ENCODE data around the gene DEPP1. TPM values are rescaled to one million over a fixed set of nuclear protein-coding genes. Genes with fewer than 3 reads are reported as not detected.
A peak's percentile ranks its signal among the peaks of the same experiment; 100 is the strongest.

Gene DEPP1
- total and polyA plus RNA-seq, 2 of the 13 experiments (the other 11 are each of a cell fraction or from before 2014, with no cell fraction given) = 14.8 to 270 TPM

DNA sequence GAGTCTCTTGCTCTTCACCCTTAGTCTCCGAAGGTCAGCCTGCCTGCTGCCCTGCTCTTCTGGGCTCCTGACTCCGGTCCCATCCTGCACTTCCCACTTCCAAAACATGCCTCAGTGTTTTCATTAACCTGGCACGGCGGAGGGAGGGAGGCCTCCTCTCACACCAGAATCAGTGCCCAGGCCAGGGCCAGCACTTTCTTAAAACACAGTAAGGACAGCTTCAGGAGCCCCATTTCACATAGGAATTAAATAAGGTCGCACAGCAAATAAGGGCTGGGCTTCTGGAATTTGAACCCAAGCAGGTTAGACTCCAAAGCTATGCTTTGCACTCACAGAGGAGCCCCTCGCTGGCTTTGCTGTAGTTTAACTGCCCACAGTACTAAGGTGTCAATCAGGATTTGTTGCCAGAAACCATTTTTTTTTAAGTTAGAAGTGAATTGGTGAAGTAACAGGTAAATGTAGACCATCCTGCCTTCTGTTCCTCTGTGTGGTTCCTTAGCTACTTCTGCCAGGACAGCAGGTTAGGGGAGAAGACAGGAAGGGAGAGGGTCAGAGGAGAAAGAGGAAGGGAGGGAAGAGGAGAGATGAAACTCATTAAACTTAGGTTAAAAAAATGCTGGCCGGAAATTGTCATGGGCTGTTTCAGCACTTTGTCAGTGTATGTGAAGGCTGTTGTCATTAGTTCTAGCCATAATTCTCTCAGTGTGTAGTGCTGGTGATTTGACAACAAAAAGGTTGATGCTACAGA, 18.0 kb downstream of the DEPP1 start:
- in situ Hi-C loops (cut with HindIII; ENCODE audit: extremely low pct_ligation_motif_present, low pct_unique_long_range_greater_than_20kb) (loop anchor here (25.0 kb wide), 1 partner anchor 1548 kb away; the partner anchor contains the start of gene HNRNPF), intact Hi-C loops (cut with micrococcal nuclease; ENCODE audit: unreplicated experiment) (loop anchor here (2.0 kb wide), 1 partner anchor 14 kb away; no protein-coding TSS in a partner anchor)
- H3K9ac ChIP-seq (ENCODE audit: insufficient read depth, low read depth, low read length) = peak overlapping the region; percentile 80
- H3K27ac ChIP-seq (ENCODE audit: extremely low read length, insufficient read depth, low read length) = peak overlapping the region; percentile 80
- POLR2A ChIA-PET = interaction anchor here (1.2 to 13.2 kb wide), 8 partner anchors 8 to 34 kb away, joined by 3 to 407 read pairs (median 36); partner anchors contain the start of gene DEPP1
- peaks cover 0 to 6% of the 10 kb centered on the region in 2 experiments; a peak in 2 of 5 replicates for H3K36me3 ChIP-seq (replicated peaks in 1 of 2; ENCODE audit: control insufficient read depth in 1 of 2, insufficient read depth in 2 of 2, low read length in 2 of 2)
- peak; percentile 52 for DNase-seq (ENCODE audit: low spot score)
- ATAC-seq = peak; percentile 4; the same call in 2 of the 3 replicates
- no peaks in the 10 kb centered on the region; a peak in 1 of 5 replicates for H3K27me3 ChIP-seq (ENCODE audit: control insufficient read depth in 1 of 2, insufficient read depth in 2 of 2, low read length in 2 of 2)
- CTCF ChIA-PET (ENCODE audit: low intra/inter-chr PET ratio, low total read pairs) = interaction anchor here (1.2 to 1.5 kb wide), 2 partner anchors 14 to 28 kb away, joined by 4 to 5 read pairs; no protein-coding TSS in a partner anchor
- H3K79me2 ChIP-seq (ENCODE audit: insufficient read depth, low read length) = peaks cover 63% of the 10 kb centered on the region
- no peak overlapping the region for H2AFZ ChIP-seq (ENCODE audit: low read length)
- no peaks in the 10 kb centered on the region for H3K9me3 ChIP-seq (ENCODE audit: low read length)
- WGBS (ENCODE audit: low lambda C conversion rate) = 1% methylated on average over 7 of the region's 7 CpGs
- peaks cover 4% of the 10 kb centered on the region; the same call in 1 of the 2 replicates for H4K20me1 ChIP-seq (ENCODE audit: insufficient read depth, low read length)
- peak overlapping the region; percentile 95 for H3K4me2 ChIP-seq (ENCODE audit: low read depth, low read length)
- peak overlapping the region; percentile 82 to 85 (median 84) for H3K4me3 ChIP-seq (replicated peaks in 1 of 3; ENCODE audit: insufficient read depth in 1 of 3, low read depth in 2 of 3, low read length in 3 of 3)
- BruUV-seq (replicated peaks) = no TSS peak
- peaks cover 74% of the 10 kb centered on the region for H3K4me1 ChIP-seq (ENCODE audit: insufficient read depth, low read length)
- FAIRE-seq = no peak
- TF ChIP-seq, protein P1, sequence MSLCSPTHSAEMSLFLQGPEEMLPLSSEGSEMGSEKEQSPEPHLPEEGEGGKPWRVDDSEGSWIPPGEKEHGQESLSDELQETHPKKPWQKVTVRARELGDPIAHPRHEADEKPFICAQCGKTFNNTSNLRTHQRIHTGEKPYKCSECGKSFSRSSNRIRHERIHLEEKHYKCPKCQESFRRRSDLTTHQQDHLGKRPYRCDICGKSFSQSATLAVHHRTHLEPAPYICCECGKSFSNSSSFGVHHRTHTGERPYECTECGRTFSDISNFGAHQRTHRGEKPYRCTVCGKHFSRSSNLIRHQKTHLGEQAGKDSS (CRISPR knock-in tag; IDR thresholded peaks at IDR 0.05; ENCODE audit: borderline replicate concordance, low read depth) = no peak
- TF ChIP-seq SIN3A (IDR thresholded peaks at IDR 0.05; ENCODE audit: borderline replicate concordance, low read depth, low read length) (0 out of 2 replicates have a peak, but pooled peaks have one; percentile 44), ZNF790 (CRISPR knock-in tag; IDR thresholded peaks at IDR 0.05; ENCODE audit: borderline replicate concordance) (no peak), TAF15 (IDR thresholded peaks at IDR 0.05; ENCODE audit: low read depth, low read length, poor library complexity, severe bottlenecking) (no peak), ZBTB7B (CRISPR knock-in tag; IDR thresholded peaks at IDR 0.05) (peak; percentile 21; the same call in 1 of the 2 replicates), ZNF317 (CRISPR knock-in tag; IDR thresholded peaks at IDR 0.05) (no peak), ZNF747 (CRISPR knock-in tag; IDR thresholded peaks at IDR 0.05; ENCODE audit: borderline replicate concordance) (no peak), FOXK1 (CRISPR knock-in tag; IDR thresholded peaks at IDR 0.05; ENCODE audit: borderline replicate concordance, low read depth) (no peak), ZNF775 (CRISPR knock-in tag; IDR thresholded peaks at IDR 0.05; ENCODE audit: borderline replicate concordance) (no peak), ASH2L (IDR thresholded peaks at IDR 0.05; ENCODE audit: insufficient read length, low read depth, low read length) (peak; percentile 36), NKX3-1 (CRISPR knock-in tag; IDR thresholded peaks at IDR 0.05) (no peak), NPAS2 (CRISPR knock-in tag; IDR thresholded peaks at IDR 0.05; ENCODE audit: borderline replicate concordance) (no peak), ZNF75D (CRISPR knock-in tag; IDR thresholded peaks at IDR 0.05; ENCODE audit: borderline replicate concordance) (no peak)
- TF ChIP-seq, protein P2, sequence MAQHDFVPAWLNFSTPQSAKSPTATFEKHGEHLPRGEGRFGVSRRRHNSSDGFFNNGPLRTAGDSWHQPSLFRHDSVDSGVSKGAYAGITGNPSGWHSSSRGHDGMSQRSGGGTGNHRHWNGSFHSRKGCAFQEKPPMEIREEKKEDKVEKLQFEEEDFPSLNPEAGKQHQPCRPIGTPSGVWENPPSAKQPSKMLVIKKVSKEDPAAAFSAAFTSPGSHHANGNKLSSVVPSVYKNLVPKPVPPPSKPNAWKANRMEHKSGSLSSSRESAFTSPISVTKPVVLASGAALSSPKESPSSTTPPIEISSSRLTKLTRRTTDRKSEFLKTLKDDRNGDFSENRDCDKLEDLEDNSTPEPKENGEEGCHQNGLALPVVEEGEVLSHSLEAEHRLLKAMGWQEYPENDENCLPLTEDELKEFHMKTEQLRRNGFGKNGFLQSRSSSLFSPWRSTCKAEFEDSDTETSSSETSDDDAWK (CRISPR knock-in tag; IDR thresholded peaks at IDR 0.05) = no peak
- TF ChIP-seq, protein P3, sequence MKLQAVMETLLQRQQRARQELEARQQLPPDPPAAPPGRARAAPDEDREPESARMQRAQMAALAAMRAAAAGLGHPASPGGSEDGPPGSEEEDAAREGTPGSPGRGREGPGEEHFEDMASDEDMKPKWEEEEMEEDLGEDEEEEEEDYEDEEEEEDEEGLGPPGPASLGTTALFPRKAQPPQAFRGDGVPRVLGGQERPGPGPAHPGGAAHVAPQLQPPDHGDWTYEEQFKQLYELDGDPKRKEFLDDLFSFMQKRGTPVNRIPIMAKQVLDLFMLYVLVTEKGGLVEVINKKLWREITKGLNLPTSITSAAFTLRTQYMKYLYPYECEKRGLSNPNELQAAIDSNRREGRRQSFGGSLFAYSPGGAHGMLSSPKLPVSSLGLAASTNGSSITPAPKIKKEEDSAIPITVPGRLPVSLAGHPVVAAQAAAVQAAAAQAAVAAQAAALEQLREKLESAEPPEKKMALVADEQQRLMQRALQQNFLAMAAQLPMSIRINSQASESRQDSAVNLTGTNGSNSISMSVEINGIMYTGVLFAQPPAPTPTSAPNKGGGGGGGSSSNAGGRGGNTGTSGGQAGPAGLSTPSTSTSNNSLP (IDR thresholded peaks at IDR 0.05; ENCODE audit: low read depth, low read length) = no peak
- TF ChIP-seq, protein P4, sequence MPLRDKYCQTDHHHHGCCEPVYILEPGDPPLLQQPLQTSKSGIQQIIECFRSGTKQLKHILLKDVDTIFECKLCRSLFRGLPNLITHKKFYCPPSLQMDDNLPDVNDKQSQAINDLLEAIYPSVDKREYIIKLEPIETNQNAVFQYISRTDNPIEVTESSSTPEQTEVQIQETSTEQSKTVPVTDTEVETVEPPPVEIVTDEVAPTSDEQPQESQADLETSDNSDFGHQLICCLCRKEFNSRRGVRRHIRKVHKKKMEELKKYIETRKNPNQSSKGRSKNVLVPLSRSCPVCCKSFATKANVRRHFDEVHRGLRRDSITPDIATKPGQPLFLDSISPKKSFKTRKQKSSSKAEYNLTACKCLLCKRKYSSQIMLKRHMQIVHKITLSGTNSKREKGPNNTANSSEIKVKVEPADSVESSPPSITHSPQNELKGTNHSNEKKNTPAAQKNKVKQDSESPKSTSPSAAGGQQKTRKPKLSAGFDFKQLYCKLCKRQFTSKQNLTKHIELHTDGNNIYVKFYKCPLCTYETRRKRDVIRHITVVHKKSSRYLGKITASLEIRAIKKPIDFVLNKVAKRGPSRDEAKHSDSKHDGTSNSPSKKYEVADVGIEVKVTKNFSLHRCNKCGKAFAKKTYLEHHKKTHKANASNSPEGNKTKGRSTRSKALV (CRISPR knock-in tag; IDR thresholded peaks at IDR 0.05) = 0 out of 2 replicates have a peak, but pooled peaks have one; percentile 36
